PFSK-1 (cell line): ENCODE data around the gene NUFIP2.

Source experiments
- FOXP2 ChIP-seq: optimal IDR thresholded peaks from 2 replicates; pipeline ENCODE3; 2011; ENCODE audit warnings: borderline replicate concordance, control low read depth, inconsistent platforms; ENCODE audit not compliant: insufficient read depth; ENCODE audit errors: extremely low read length, extremely low read depth
- POLR2AphosphoS5 ChIP-seq: IDR thresholded peaks from 2 replicates; pipeline ENCODE4 v1.6.1; 2012; ENCODE audit warnings: low read depth, mild to moderate bottlenecking, control low read depth, low read length, moderate library complexity
- REST ChIP-seq, 2 experiments: IDR thresholded peaks; 2 replicates each; pipeline versions ENCODE4 v1.6.1 to v1.8.0; 2011 to 2012; ENCODE audit warnings: low read depth in 2 of 2, low read length in 2 of 2, control low read depth in 1 of 2, inconsistent platforms in 1 of 2, mild to moderate bottlenecking in 1 of 2, moderate library complexity in 1 of 2; ENCODE audit not compliant: insufficient read depth in 1 of 2
- SIN3A ChIP-seq: IDR thresholded peaks from 2 replicates; pipeline ENCODE4 v1.6.1; 2012; ENCODE audit warnings: mild to moderate bottlenecking, low read length, moderate library complexity, borderline replicate concordance; ENCODE audit not compliant: insufficient read depth
- TAF1 ChIP-seq: IDR thresholded peaks from 2 replicates; pipeline ENCODE4 v1.6.1; 2012; ENCODE audit warnings: low read length, control low read depth, borderline replicate concordance; ENCODE audit not compliant: insufficient read depth

NUFIP2 gene

GRCh38 chr17:29216856-29217255, 77.1 kb downstream of the NUFIP2 start:
- TF ChIP-seq TAF1 (no peak), FOXP2 (no peak), REST (IDR thresholded peaks at IDR 0.05; ENCODE audit: insufficient read depth in 1 of 2, low read depth in 2 of 2, low read length in 2 of 2) (no peak), SIN3A (no peak), POLR2AphosphoS5 (no peak)

GRCh38 chr17:29216181-29216580, 77.8 kb downstream of the NUFIP2 start:
- TF ChIP-seq TAF1 (no peak), POLR2AphosphoS5 (no peak), FOXP2 (no peak), SIN3A (no peak), REST (IDR thresholded peaks at IDR 0.05; ENCODE audit: insufficient read depth in 1 of 2, low read depth in 2 of 2, low read length in 2 of 2) (no peak)

GRCh38 chr17:29215717-29216116, 78.2 kb downstream of the NUFIP2 start:
- no peak for TF ChIP-seq TAF1
- no peak for TF ChIP-seq FOXP2
- TF ChIP-seq POLR2AphosphoS5, result no peak
- no peak for TF ChIP-seq REST (IDR thresholded peaks at IDR 0.05; ENCODE audit: insufficient read depth in 1 of 2, low read depth in 2 of 2, low read length in 2 of 2)
- TF ChIP-seq SIN3A, result no peak

- TF ChIP-seq FOXP2 (no peak), POLR2AphosphoS5 (no peak), SIN3A (no peak), TAF1 (no peak), REST (IDR thresholded peaks at IDR 0.05; ENCODE audit: insufficient read depth in 1 of 2, low read depth in 2 of 2, low read length in 2 of 2) (no peak)
Measured at GRCh38 chr17:29215174-29215573, 78.8 kb downstream of the NUFIP2 start.
